Loucy (cell line): ENCODE data around the gene C22orf39.

Source experiments
- EZH2phosphoT487 ChIP-seq: fragments of 200-600 bp; IDR thresholded peaks from 2 replicates; pipeline ENCODE4 v1.6.1; 2018; ENCODE audit warnings: antibody characterized with exemption, mild to moderate bottlenecking, moderate library complexity, borderline replicate concordance
- TF ChIP-seq, protein P1 (sequence below): fragments of 200-600 bp; sonication (generic); conservative IDR thresholded peaks from 2 replicates; pipeline ENCODE4 v1.5.1; 2014; ENCODE audit warnings: mild to moderate bottlenecking, antibody characterized with exemption, low read length

GRCh38 chr22:19461506-19461905 lies 14.0 kb upstream of the C22orf39 start:
- TF ChIP-seq, protein P1, sequence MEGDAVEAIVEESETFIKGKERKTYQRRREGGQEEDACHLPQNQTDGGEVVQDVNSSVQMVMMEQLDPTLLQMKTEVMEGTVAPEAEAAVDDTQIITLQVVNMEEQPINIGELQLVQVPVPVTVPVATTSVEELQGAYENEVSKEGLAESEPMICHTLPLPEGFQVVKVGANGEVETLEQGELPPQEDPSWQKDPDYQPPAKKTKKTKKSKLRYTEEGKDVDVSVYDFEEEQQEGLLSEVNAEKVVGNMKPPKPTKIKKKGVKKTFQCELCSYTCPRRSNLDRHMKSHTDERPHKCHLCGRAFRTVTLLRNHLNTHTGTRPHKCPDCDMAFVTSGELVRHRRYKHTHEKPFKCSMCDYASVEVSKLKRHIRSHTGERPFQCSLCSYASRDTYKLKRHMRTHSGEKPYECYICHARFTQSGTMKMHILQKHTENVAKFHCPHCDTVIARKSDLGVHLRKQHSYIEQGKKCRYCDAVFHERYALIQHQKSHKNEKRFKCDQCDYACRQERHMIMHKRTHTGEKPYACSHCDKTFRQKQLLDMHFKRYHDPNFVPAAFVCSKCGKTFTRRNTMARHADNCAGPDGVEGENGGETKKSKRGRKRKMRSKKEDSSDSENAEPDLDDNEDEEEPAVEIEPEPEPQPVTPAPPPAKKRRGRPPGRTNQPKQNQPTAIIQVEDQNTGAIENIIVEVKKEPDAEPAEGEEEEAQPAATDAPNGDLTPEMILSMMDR = no peak
- TF ChIP-seq EZH2phosphoT487 = no peak
